H1 (cell line): ENCODE results near the gene TMPRSS9. TPM values are rescaled to one million over a fixed set of nuclear protein-coding genes. Genes with fewer than 3 reads are reported as not detected.

Source experiments
- CTCF ChIA-PET: fragments of 300-600 bp; sonication (Branson Sonifier 250); formaldehyde crosslinking; loops from one replicate; lab custom pipeline; 2021; ENCODE audit not compliant: partially characterized antibody; lab: Charles Lee
- POLR2A ChIA-PET: fragments of 300-600 bp; sonication (Branson Sonifier 250); formaldehyde crosslinking; loops from one replicate; lab custom pipeline; 2021; ENCODE audit warnings: inconsistent platforms; ENCODE audit not compliant: partially characterized antibody; lab: Charles Lee
- DNase-seq, 2 experiments: peaks; one replicate each; pipeline versions ENCODE4 v3.0.0 to v3.0.0-alpha.2; 2010 to 2022; ENCODE audit warnings: low spot score in 2 of 2, low read depth in 1 of 2, mixed read lengths in 1 of 2
- FAIRE-seq: peaks from 2 replicates; lab custom pipeline; 2011; peaks lifted over from hg19 to GRCh38; lab: Jason Lieb, UNC
- H2AFZ ChIP-seq: 2 replicates; pipeline ENCODE4 v1.8.1; 2012; ENCODE audit warnings: low read length, inconsistent platforms
- H2AK5ac ChIP-seq: 2 replicates; pipeline ENCODE4 v1.6.1; 2013; ENCODE audit warnings: low read depth, low read length
- H2BK120ac ChIP-seq: replicated peaks from 2 replicates; pipeline ENCODE3; 2013; ENCODE audit warnings: low read depth, low read length, inconsistent platforms
- H2BK12ac ChIP-seq: 2 replicates; pipeline ENCODE4 v1.6.1; 2013; ENCODE audit warnings: low read depth, low read length
- H2BK15ac ChIP-seq: 2 replicates; pipeline ENCODE4 v1.6.1; 2013; ENCODE audit warnings: low read length
- H2BK20ac ChIP-seq: 2 replicates; pipeline ENCODE4 v1.6.1; 2013; ENCODE audit warnings: low read length
- H2BK5ac ChIP-seq: 2 replicates; pipeline ENCODE4 v1.6.1; 2013; ENCODE audit warnings: low read depth, low read length
- H3K14ac ChIP-seq: 2 replicates; pipeline ENCODE4 v1.6.1; 2013; ENCODE audit warnings: inconsistent platforms; ENCODE audit not compliant: insufficient read length
- H3K18ac ChIP-seq: 2 replicates; pipeline ENCODE4 v1.6.1; 2013; ENCODE audit warnings: low read length; ENCODE audit errors: extremely low read depth
- H3K23ac ChIP-seq: 2 replicates; pipeline ENCODE4 v1.6.1; 2013; ENCODE audit warnings: inconsistent platforms; ENCODE audit not compliant: insufficient read length
- H3K23me2 ChIP-seq: 2 replicates; pipeline ENCODE4 v1.6.1; 2013; ENCODE audit warnings: low read depth, low read length
- H3K27ac ChIP-seq: 2 replicates; pipeline ENCODE4 v1.6.1; 2011; ENCODE audit warnings: low read depth, low read length, inconsistent platforms
- H3K27me3 ChIP-seq, 4 experiments: replicated peaks in 1 of 4; 1 replicate in 1 of 4; 2 replicates in 3 of 4; pipeline versions ENCODE4 v1.6.1 to v1.8.1; 2011 to 2013; ENCODE audit warnings: low read length in 3 of 4, mild to moderate bottlenecking in 3 of 4, inconsistent platforms in 2 of 4, mixed read lengths in 2 of 4, moderate library complexity in 1 of 4; ENCODE audit not compliant: control insufficient read depth in 3 of 4, insufficient read depth in 3 of 4; ENCODE audit errors: extremely low read depth in 1 of 4
- H3K36me3 ChIP-seq, 4 experiments: 2 replicates each; pipeline versions ENCODE4 v1.6.1 to v1.8.1; 2011 to 2013; ENCODE audit warnings: mild to moderate bottlenecking in 4 of 4, low read length in 3 of 4, moderate library complexity in 2 of 4, control low read depth in 1 of 4, inconsistent platforms in 1 of 4; ENCODE audit not compliant: insufficient read depth in 4 of 4, control insufficient read depth in 2 of 4
- H3K4ac ChIP-seq: replicated peaks from 2 replicates; pipeline ENCODE3; 2013; ENCODE audit warnings: low read length, low read depth, mixed read lengths, inconsistent platforms; ENCODE audit not compliant: insufficient read length
- H3K4me1 ChIP-seq, 4 experiments: replicated peaks in 1 of 4; 1 replicate in 1 of 4; 2 replicates in 3 of 4; pipeline versions ENCODE4 v1.6.1 to v1.8.1; 2011 to 2013; ENCODE audit warnings: low read length in 3 of 4, inconsistent platforms in 2 of 4, mixed read lengths in 1 of 4; ENCODE audit not compliant: insufficient read depth in 4 of 4, control insufficient read depth in 3 of 4
- H3K4me2 ChIP-seq, 2 experiments: 2 replicates each; pipeline versions ENCODE4 v1.6.1 to v1.8.1; 2011 to 2013; ENCODE audit warnings: low read depth in 2 of 2, low read length in 2 of 2, control low read depth in 1 of 2, inconsistent platforms in 1 of 2, mild to moderate bottlenecking in 1 of 2; ENCODE audit not compliant: insufficient read depth in 1 of 2
- H3K4me3 ChIP-seq, 4 experiments: fragments of 200-600, 300-600 bp in 1 of 4; sonication (generic), shearing (Covaris generic), sonication (Bioruptor Twin) in 1 of 4; 2 replicates each; pipeline versions ENCODE4 v1.5.1 to v1.8.1; 2011 to 2016; ENCODE audit warnings: low read length in 4 of 4, low read depth in 3 of 4, control low read depth in 2 of 4, inconsistent platforms in 2 of 4, mild to moderate bottlenecking in 2 of 4, mixed read lengths in 1 of 4, moderate library complexity in 1 of 4; ENCODE audit not compliant: insufficient read depth in 2 of 4; ENCODE audit errors: extremely low read depth in 1 of 4
- H3K56ac ChIP-seq: replicated peaks from 2 replicates; pipeline ENCODE3; 2013; ENCODE audit warnings: low read depth, mild to moderate bottlenecking, mixed read lengths, low read length, inconsistent platforms; ENCODE audit not compliant: insufficient read length
- H3K79me1 ChIP-seq: 2 replicates; pipeline ENCODE4 v1.6.1; 2013; ENCODE audit warnings: low read depth, low read length, control low read depth
- H3K79me2 ChIP-seq, 2 experiments: 2 replicates each; pipeline versions ENCODE4 v1.6.1 to v1.8.1; 2012 to 2013; ENCODE audit warnings: low read length in 2 of 2, mild to moderate bottlenecking in 2 of 2, inconsistent platforms in 1 of 2; ENCODE audit not compliant: insufficient read depth in 2 of 2, control insufficient read depth in 1 of 2
- H3K9ac ChIP-seq, 4 experiments: replicated peaks in 1 of 4; 1 replicate in 1 of 4; 2 replicates in 3 of 4; pipeline versions ENCODE4 v1.6.1 to v1.8.1; 2011 to 2013; ENCODE audit warnings: low read depth in 3 of 4, low read length in 3 of 4, control low read depth in 2 of 4, mild to moderate bottlenecking in 2 of 4, moderate library complexity in 2 of 4, inconsistent platforms in 1 of 4; ENCODE audit errors: extremely low read depth in 1 of 4
- H3K9me3 ChIP-seq, 2 experiments: 2 replicates each; pipeline versions ENCODE4 v1.6.1 to v1.8.1; 2012 to 2013; ENCODE audit warnings: mild to moderate bottlenecking in 2 of 2, moderate library complexity in 2 of 2, control low read depth in 1 of 2, inconsistent platforms in 1 of 2, low read depth in 1 of 2, low read length in 1 of 2, mixed read lengths in 1 of 2; ENCODE audit not compliant: insufficient read depth in 2 of 2
- H4K20me1 ChIP-seq, 2 experiments: replicated peaks in 1 of 2; 2 replicates each; pipeline versions ENCODE3 to v1.8.1; 2011 to 2013; ENCODE audit warnings: inconsistent platforms in 2 of 2, low read length in 2 of 2, mild to moderate bottlenecking in 1 of 2; ENCODE audit not compliant: insufficient read depth in 2 of 2, control insufficient read depth in 1 of 2
- H4K5ac ChIP-seq: 2 replicates; pipeline ENCODE4 v1.6.1; 2013; ENCODE audit warnings: low read length, low read depth, mixed read lengths, inconsistent platforms; ENCODE audit not compliant: insufficient read length
- H4K8ac ChIP-seq: 2 replicates; pipeline ENCODE4 v1.8.0; 2013; ENCODE audit warnings: mild to moderate bottlenecking, moderate library complexity, low read length, inconsistent platforms; ENCODE audit not compliant: insufficient read depth; ENCODE audit errors: extremely low read depth
- H4K91ac ChIP-seq: replicated peaks from 2 replicates; pipeline ENCODE3; 2013; ENCODE audit warnings: low read length, mixed read lengths, inconsistent platforms; ENCODE audit not compliant: insufficient read length
- BCL11A ChIP-seq, 2 experiments: IDR thresholded peaks; one replicate each; pipeline ENCODE4 v1.6.1; 2011; ENCODE audit warnings: low read depth in 2 of 2, low read length in 2 of 2, mild to moderate bottlenecking in 2 of 2
- BRCA1 ChIP-seq: IDR thresholded peaks from 2 replicates; pipeline ENCODE4 v1.6.1; 2012; ENCODE audit warnings: low read depth, low read length, improper control_type of control experiment
- CHD2 ChIP-seq: IDR thresholded peaks from 2 replicates; pipeline ENCODE4 v1.6.1; 2012; ENCODE audit warnings: low read length, improper control_type of control experiment
- CTBP2 ChIP-seq: IDR thresholded peaks from 2 replicates; pipeline ENCODE4 v1.7.0; 2011; ENCODE audit warnings: borderline replicate concordance, mild to moderate bottlenecking, moderate library complexity, mixed read lengths, low read length; ENCODE audit not compliant: insufficient read depth, insufficient read length
- GABPA ChIP-seq: IDR thresholded peaks from 2 replicates; pipeline ENCODE4 v1.6.1; 2011; ENCODE audit warnings: mild to moderate bottlenecking, low read length, moderate library complexity, borderline replicate concordance; ENCODE audit not compliant: insufficient read depth
- HDAC2 ChIP-seq, 2 experiments: fragments of 300-600 bp in 1 of 2; sonication (generic) in 1 of 2; IDR thresholded peaks; 2 replicates each; pipeline ENCODE4 v1.6.1; 2011 to 2012; ENCODE audit warnings: low read depth in 2 of 2, low read length in 2 of 2, mild to moderate bottlenecking in 2 of 2, moderate library complexity in 2 of 2, borderline replicate concordance in 1 of 2, inconsistent platforms in 1 of 2
- PHF8 ChIP-seq: fragments of 200-600 bp; sonication (generic); conservative IDR thresholded peaks from 2 replicates; pipeline ENCODE4 v1.7.1; 2012; ENCODE audit warnings: low read depth, mild to moderate bottlenecking, inconsistent platforms, low read length, moderate library complexity
- RAD21 ChIP-seq, 2 experiments: IDR thresholded peaks in 1 of 2; conservative IDR thresholded peaks in 1 of 2; 2 replicates each; pipeline ENCODE4 v1.6.1; 2011; ENCODE audit warnings: low read depth in 2 of 2, low read length in 2 of 2, improper control_type of control experiment in 1 of 2, inconsistent platforms in 1 of 2, mild to moderate bottlenecking in 1 of 2, moderate library complexity in 1 of 2
- WGBS, 2 experiments: shearing (Covaris generic) in 1 of 2; methylation state at CpG; one replicate each; pipeline versions ENCODE4 v1.1.6 to v1.1.7; 2013 to 2015; ENCODE audit warnings: low lambda C conversion rate in 2 of 2, mixed read lengths in 2 of 2, inconsistent platforms in 1 of 2, low coverage in 1 of 2, missing lambda C conversion rate in 1 of 2; ENCODE audit not compliant: insufficient replicate concordance in 2 of 2, insufficient coverage in 1 of 2, insufficient read length in 1 of 2; ENCODE audit errors: extremely low coverage in 1 of 2, missing lambda C conversion rate in 1 of 2; 5-methylcytosine and 5-hydroxymethylcytosine counted together
- polyA plus RNA-seq, 7 experiments: library from polyadenylated mRNA; depleted of rRNA in 3 of 7; stranded (reverse) in 5 of 7; unstranded in 2 of 7; fragments of >200 nt in 5 of 7; fragments of 200-250 nt in 2 of 7; gene quantifications; 1 replicate in 5 of 7; 2 replicates in 1 of 7; 4 replicates in 1 of 7; pipeline versions ENCODE4 v1.2.1 to v1.2.3, GENCODE V29; 2011 to 2013; ENCODE audit warnings: missing spikeins in 2 of 7, mixed read lengths in 2 of 7
- total RNA-seq: library from RNA; stranded (reverse); fragmentation: NEBNext Ultra II Directional; extraction: Animal tissue kit (Norgen Biotek cat#: 25700); gene quantifications from 2 replicates; pipeline ENCODE4 v1.2.1, GENCODE V29; 2021
- TF ChIP-seq, protein P1 (sequence below): IDR thresholded peaks from 2 replicates; pipeline ENCODE4 v1.6.1; 2012; ENCODE audit warnings: low read length, inconsistent platforms

The TMPRSS9 gene
- total and polyA plus RNA-seq, 2 of the 8 experiments (the other 6 are each of a cell fraction or from before 2014, with no cell fraction given), result 0.15 to 0.19 TPM

- H3K4me1 ChIP-seq, result peaks cover 0 to 2% (median 0%) of the 10 kb centered on the region in 4 experiments; a peak in 3 of 7 replicates
- H3K9ac ChIP-seq, result no peak overlapping the region
- H3K56ac ChIP-seq, result no peak overlapping the region
- POLR2A ChIA-PET, result interaction anchor here (0.5 to 1.6 kb wide), 4 partner anchors 13 to 104 kb away, joined by 3 to 5 read pairs (median 3); no protein-coding TSS in a partner anchor
- no peak overlapping the region for H4K91ac ChIP-seq
- H2BK20ac ChIP-seq, result no peak overlapping the region
- H3K4me3 ChIP-seq, result no peak overlapping the region
- H3K36me3 ChIP-seq, result no peaks in the 10 kb centered on the region
- H4K20me1 ChIP-seq, result peaks cover 0 to 4% of the 10 kb centered on the region in 2 experiments
- no peaks in the 10 kb centered on the region for H3K79me1 ChIP-seq
- 82% methylated on average over 12 of the region's 18 CpGs; no CpG with 5 or more reads in 1 of the 2 experiments for WGBS, 2 experiments
- H3K4ac ChIP-seq, result no peak overlapping the region
- H3K9me3 ChIP-seq, result peaks cover 4% of the 10 kb centered on the region in 2 experiments; a peak in 1 of 4 replicates
- no peak overlapping the region for H3K27ac ChIP-seq
- DNase-seq, result no peak
- no peaks in the 10 kb centered on the region for H3K79me2 ChIP-seq
- no peaks in the 10 kb centered on the region; the same call in 1 of the 2 replicates for H3K23me2 ChIP-seq
- FAIRE-seq, result no peak
- H3K4me2 ChIP-seq, result no peak overlapping the region
- no peak overlapping the region for H2BK15ac ChIP-seq
- H2AFZ ChIP-seq, result no peak overlapping the region
- H2BK5ac ChIP-seq, result no peak overlapping the region
- H3K23ac ChIP-seq, result no peak overlapping the region
- no peak overlapping the region for H4K5ac ChIP-seq
- H3K18ac ChIP-seq, result no peak overlapping the region
- CTCF ChIA-PET, result interaction anchor here (0.6 to 2.0 kb wide), 6 partner anchors 10 to 256 kb away, joined by 3 to 18 read pairs (median 6); no protein-coding TSS in a partner anchor
- H3K27me3 ChIP-seq, result peaks cover 0 to 2% (median 0%) of the 10 kb centered on the region in 4 experiments; a peak in 2 of 7 replicates
- H2AK5ac ChIP-seq, result no peak overlapping the region
- no peak overlapping the region for H3K14ac ChIP-seq
- H4K8ac ChIP-seq, result no peak overlapping the region
- no peak overlapping the region for H2BK12ac ChIP-seq
- no peak overlapping the region for H2BK120ac ChIP-seq
- TF ChIP-seq PHF8, result no peak
- TF ChIP-seq GABPA, result no peak
- TF ChIP-seq BCL11A (IDR thresholded peaks at IDR 0.05; ENCODE audit: low read depth in 2 of 2, low read length in 2 of 2), result no peak
- no peak for TF ChIP-seq BRCA1
- no peak for TF ChIP-seq CHD2
- TF ChIP-seq HDAC2 (IDR thresholded peaks at IDR 0.05; ENCODE audit: borderline replicate concordance in 1 of 2, low read depth in 2 of 2, low read length in 2 of 2), result no peak
- TF ChIP-seq RAD21 (IDR thresholded peaks at IDR 0.05 in 1 of 2, conservative IDR thresholded peaks at IDR 0.05 in 1 of 2; ENCODE audit: low read depth in 2 of 2, low read length in 2 of 2), result no peak
- TF ChIP-seq CTBP2, result no peak
- TF ChIP-seq, protein P1, sequence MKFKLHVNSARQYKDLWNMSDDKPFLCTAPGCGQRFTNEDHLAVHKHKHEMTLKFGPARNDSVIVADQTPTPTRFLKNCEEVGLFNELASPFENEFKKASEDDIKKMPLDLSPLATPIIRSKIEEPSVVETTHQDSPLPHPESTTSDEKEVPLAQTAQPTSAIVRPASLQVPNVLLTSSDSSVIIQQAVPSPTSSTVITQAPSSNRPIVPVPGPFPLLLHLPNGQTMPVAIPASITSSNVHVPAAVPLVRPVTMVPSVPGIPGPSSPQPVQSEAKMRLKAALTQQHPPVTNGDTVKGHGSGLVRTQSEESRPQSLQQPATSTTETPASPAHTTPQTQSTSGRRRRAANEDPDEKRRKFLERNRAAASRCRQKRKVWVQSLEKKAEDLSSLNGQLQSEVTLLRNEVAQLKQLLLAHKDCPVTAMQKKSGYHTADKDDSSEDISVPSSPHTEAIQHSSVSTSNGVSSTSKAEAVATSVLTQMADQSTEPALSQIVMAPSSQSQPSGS, result no peak
Observed at GRCh38 chr19:2381148-2381820, 21.2 kb downstream of the TMPRSS9 start.
